LNCAP (cell line): ENCODE measurements around the gene SPNS2.

Experiments used
- CTCF ChIP-seq: fragments of 450-650 bp; IDR thresholded peaks from 2 replicates; pipeline ENCODE4 v1.5.1; 2017; ENCODE audit warnings: mild to moderate bottlenecking

Gene SPNS2

GRCh38 chr17:4560837-4561256 lies 62.2 kb downstream of the SPNS2 start:
- no peak for TF ChIP-seq CTCF

DNA sequence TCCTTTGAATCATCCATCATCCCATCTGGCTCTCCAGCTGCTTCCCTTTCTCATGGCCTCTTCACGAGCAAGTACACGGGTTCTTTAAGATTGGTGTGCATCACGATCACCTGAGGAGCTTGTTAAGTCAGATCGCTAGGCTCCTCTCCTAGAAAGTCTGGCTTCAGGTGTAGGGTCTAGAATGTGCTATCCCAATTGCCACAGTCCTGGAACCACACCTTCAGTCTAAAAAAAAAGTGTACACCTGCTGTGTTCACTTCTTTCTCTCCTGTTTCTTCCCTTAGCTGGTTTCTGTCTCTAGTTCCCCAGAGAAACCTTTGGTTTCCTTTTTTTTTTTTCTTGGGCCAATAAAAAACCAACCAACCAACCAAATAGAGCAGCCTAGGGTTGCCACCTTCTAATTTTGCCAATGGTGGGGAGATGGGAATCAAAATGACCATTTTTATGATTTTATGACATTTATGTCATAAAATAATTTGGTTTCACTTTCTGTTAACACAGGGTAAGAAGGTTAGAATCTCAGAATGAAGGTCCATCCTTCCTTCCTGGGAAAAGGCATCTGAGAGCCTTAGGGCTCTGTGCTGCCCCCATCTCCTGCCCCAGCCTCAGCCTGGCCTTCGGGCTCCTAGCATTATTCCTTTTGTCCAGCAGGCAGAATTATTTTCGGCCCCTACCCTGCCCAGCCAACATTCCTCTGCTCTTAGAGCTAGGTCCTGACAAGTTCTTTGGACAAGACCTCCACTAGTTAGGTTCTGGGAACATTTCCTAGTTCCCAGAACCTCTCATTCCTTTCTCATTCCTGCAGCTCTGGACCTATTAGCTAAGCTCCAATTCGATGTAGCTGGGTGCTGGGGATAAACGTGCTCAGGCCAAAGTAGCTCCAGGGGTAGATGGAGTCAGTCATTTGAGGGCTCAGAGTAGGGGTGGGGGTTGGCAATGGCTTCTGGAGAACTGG lies 63.6 kb downstream of the SPNS2 start:
- no peak for TF ChIP-seq CTCF

- TF ChIP-seq CTCF = peak; percentile 84
Measured at GRCh38 chr17:4565209-4566141, 66.8 kb downstream of the SPNS2 start.

- TF ChIP-seq CTCF = peak; percentile 88
Measured at GRCh38 chr17:4566785-4567184, 68.1 kb downstream of the SPNS2 start.

- no peak for TF ChIP-seq CTCF
Measured at GRCh38 chr17:4569591-4569990, 70.9 kb downstream of the SPNS2 start.

- TF ChIP-seq CTCF = no peak
Measured at GRCh38 chr17:4572131-4572530, 73.5 kb downstream of the SPNS2 start.

GRCh38 chr17:4573115-4573514 lies 74.4 kb downstream of the SPNS2 start:
- TF ChIP-seq CTCF = no peak
